NOMO-1 treated with dmso at 0.1 percent for 144 hours (cell line): Measurements from ENCODE around the gene ACKR2.

Experiments used
- DNase-seq: peaks from one replicate; lab custom pipeline; 2025; ENCODE audit not compliant: unreplicated experiment; lab: John Stamatoyannopoulos, UW

The ACKR2 gene

GRCh38 chr3:42829083-42829627 is 19.9 kb downstream of the ACKR2 start:
- no peak for DNase-seq

GRCh38 chr3:42829628-42830436 is 20.6 kb downstream of the ACKR2 start:
- DNase-seq: no peak

- peak; percentile 5 for DNase-seq
Observed at GRCh38 chr3:42830437-42831320, 21.4 kb downstream of the ACKR2 start.

GRCh38 chr3:42831321-42831713 is 22.1 kb downstream of the ACKR2 start:
- DNase-seq: peak; percentile 57

- DNase-seq: no peak
Observed at GRCh38 chr3:42836150-42837123, 27.2 kb downstream of the ACKR2 start.

GRCh38 chr3:42838571-42838970 is 29.3 kb downstream of the ACKR2 start:
- no peak for DNase-seq

GRCh38 chr3:42839616-42840015 is 30.4 kb downstream of the ACKR2 start:
- DNase-seq: peak; percentile 62

- no peak for DNase-seq
Observed at GRCh38 chr3:42841332-42841731, 32.1 kb downstream of the ACKR2 start.

GRCh38 chr3:42843713-42844411 is 34.6 kb downstream of the ACKR2 start:
- no peak for DNase-seq

GRCh38 chr3:42844412-42844713 is 35.1 kb downstream of the ACKR2 start:
- no peak for DNase-seq

GRCh38 chr3:42844815-42845214 is 35.6 kb downstream of the ACKR2 start:
- DNase-seq: no peak

- DNase-seq: peak; percentile 69
Observed at GRCh38 chr3:42846685-42847522, 37.7 kb downstream of the ACKR2 start.

- DNase-seq: no peak
Observed at GRCh38 chr3:42847731-42848130, 38.5 kb downstream of the ACKR2 start.

GRCh38 chr3:42849017-42849416 is 39.8 kb downstream of the ACKR2 start:
- no peak for DNase-seq

GRCh38 chr3:42850263-42850662 is 41.0 kb downstream of the ACKR2 start:
- no peak for DNase-seq

- DNase-seq: no peak
Observed at GRCh38 chr3:42851228-42851834, 42.1 kb downstream of the ACKR2 start.

GRCh38 chr3:42852441-42852840 is 43.2 kb downstream of the ACKR2 start:
- no peak for DNase-seq

GRCh38 chr3:42853056-42853455 is 43.8 kb downstream of the ACKR2 start:
- no peak for DNase-seq

- no peak for DNase-seq
Observed at GRCh38 chr3:42853739-42854302, 44.6 kb downstream of the ACKR2 start.
